HK-2 (cell line): ENCODE results near the gene AP5Z1.
A peak's percentile ranks its signal among the peaks of the same experiment; 100 is the strongest.
"Not testable (repeated sequence)": the region's sequence is repeated elsewhere in the genome, so short reads cannot be mapped to it uniquely, and the experiment has no call there.

Experiments
- DNase-seq: peaks from one replicate; pipeline ENCODE4 v3.0.0-alpha.2; 2018; ENCODE audit not compliant: unreplicated experiment

Gene AP5Z1

GRCh38 chr7:4788627-4789189, 13.3 kb downstream of the AP5Z1 start:
- no peak for DNase-seq

- no peak for DNase-seq
Measured at GRCh38 chr7:4789194-4790077, 14.0 kb downstream of the AP5Z1 start.

GRCh38 chr7:4790078-4790465, 14.6 kb downstream of the AP5Z1 start:
- no peak for DNase-seq

- DNase-seq: no peak
Measured at GRCh38 chr7:4790516-4790991, 15.1 kb downstream of the AP5Z1 start.

- no peak for DNase-seq
Measured at GRCh38 chr7:4791101-4791737, 15.8 kb downstream of the AP5Z1 start.

GRCh38 chr7:4791738-4792536, 16.5 kb downstream of the AP5Z1 start:
- DNase-seq: no peak

GRCh38 chr7:4792537-4793126, 17.2 kb downstream of the AP5Z1 start:
- no peak for DNase-seq

- DNase-seq: not testable (repeated sequence)
Measured at GRCh38 chr7:4793385-4793993, 18.1 kb downstream of the AP5Z1 start.

- DNase-seq: not testable (repeated sequence)
Measured at GRCh38 chr7:4794171-4794570, 18.7 kb downstream of the AP5Z1 start.

GRCh38 chr7:4794591-4795350, 19.3 kb downstream of the AP5Z1 start:
- DNase-seq: peak; percentile 66

- no peak for DNase-seq
Measured at GRCh38 chr7:4796453-4796852, 21.0 kb downstream of the AP5Z1 start.

- peak; percentile 69 for DNase-seq
Measured at GRCh38 chr7:4797858-4798705, 22.7 kb downstream of the AP5Z1 start.

GRCh38 chr7:4798706-4799235, 23.3 kb downstream of the AP5Z1 start:
- no peak for DNase-seq

- DNase-seq: no peak
Measured at GRCh38 chr7:4799508-4800268, 24.3 kb downstream of the AP5Z1 start.

- DNase-seq: no peak
Measured at GRCh38 chr7:4800487-4800886, 25.1 kb downstream of the AP5Z1 start.

- no peak for DNase-seq
Measured at GRCh38 chr7:4800926-4801838, 25.8 kb downstream of the AP5Z1 start.

GRCh38 chr7:4801839-4802231, 26.4 kb downstream of the AP5Z1 start:
- DNase-seq: no peak
